Esophagus squamous epithelium (tissue), 4 donors: Measurements from ENCODE around the gene ARHGDIB.

Experiments
- CTCF ChIP-seq, 6 experiments: fragments of 450-650 bp in 4 of 6; fragments of 200-600 bp in 2 of 6; sonication (generic) in 2 of 6; IDR thresholded peaks; one replicate each; pipeline ENCODE4 v1.5.1; 2016 to 2019; ENCODE audit warnings: antibody characterized with exemption in 6 of 6, mild to moderate bottlenecking in 4 of 6, moderate library complexity in 4 of 6
- POLR2A ChIP-seq, 4 donors: fragments of 450-650 bp; IDR thresholded peaks; one replicate each; pipeline ENCODE4 v1.6.1; 2017; ENCODE audit warnings: antibody characterized with exemption in 4 of 4, mild to moderate bottlenecking in 4 of 4, moderate library complexity in 3 of 4

- no peak for TF ChIP-seq CTCF (IDR thresholded peaks at IDR 0.05)
- peak in 1 of 4 donors; percentile 26 for TF ChIP-seq POLR2A (IDR thresholded peaks at IDR 0.05)
Observed at GRCh38 chr12:14958361-14959125, 2.9 kb downstream of the ARHGDIB start.
